Kidney epithelial cell (primary cell): ENCODE measurements around the gene CTNNA3. TPM values are rescaled to one million over a fixed set of nuclear protein-coding genes. Genes with fewer than 3 reads are reported as not detected.

Experiments used
- DNase-seq: peaks from one replicate; pipeline ENCODE4 v3.0.0-alpha.2; 2010; ENCODE audit warnings: low read depth
- H3K27me3 ChIP-seq: 2 replicates; pipeline ENCODE4 v1.6.0; 2011; ENCODE audit warnings: low read length; ENCODE audit not compliant: control insufficient read depth, insufficient read depth
- H3K36me3 ChIP-seq: 2 replicates; pipeline ENCODE4 v1.5.1; 2011; ENCODE audit warnings: low read length; ENCODE audit not compliant: control insufficient read depth, insufficient read depth
- H3K4me3 ChIP-seq: 2 replicates; pipeline ENCODE4 v1.5.1; 2011; ENCODE audit warnings: low read depth, mild to moderate bottlenecking, control low read depth, low read length
- CTCF ChIP-seq: IDR thresholded peaks from 2 replicates; pipeline ENCODE4 v1.5.1; 2011; ENCODE audit warnings: mild to moderate bottlenecking, moderate library complexity, low read length, control low read depth, inconsistent platforms; ENCODE audit not compliant: insufficient read depth, poor library complexity, severe bottlenecking
- total RNA-seq: library from RNA; depleted of rRNA; stranded (reverse); fragments of >200 nt; gene quantifications from 2 replicates; pipeline ENCODE4 v1.2.3, GENCODE V29; 2015

CTNNA3 gene
- total RNA-seq, 1 donor from 2014 or later, result 0.79 TPM

DNA sequence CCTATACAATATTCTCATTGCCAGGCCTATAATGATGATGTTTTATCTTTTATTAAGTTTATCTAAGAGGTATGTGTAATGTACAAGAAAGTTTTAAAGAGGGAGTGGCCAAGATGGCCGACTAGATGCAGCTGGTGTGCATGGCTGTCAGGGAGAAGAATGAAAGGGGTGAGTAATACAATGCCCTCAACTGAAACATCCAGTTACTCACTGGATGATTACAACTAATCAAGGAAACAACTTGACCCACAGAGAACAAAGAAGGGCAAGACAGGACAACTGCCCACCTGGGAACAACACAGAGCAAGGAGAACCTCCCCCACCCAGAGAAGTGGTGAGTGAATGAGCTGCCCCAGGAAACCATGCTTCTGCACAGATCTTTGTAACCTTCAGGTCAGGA, 1650.1 kb downstream of the CTNNA3 start:
- Histone ChIP-seq H3K4me3 (no peak overlapping the region), H3K27me3 (no peaks in the 10 kb centered on the region), H3K36me3 (no peaks in the 10 kb centered on the region)
- TF ChIP-seq CTCF, result no peak
- no peak for DNase-seq

GRCh38 chr10:66041771-66042170, 1654.2 kb downstream of the CTNNA3 start:
- H3K4me3 ChIP-seq, result no peak overlapping the region
- TF ChIP-seq CTCF, result no peak

GRCh38 chr10:66038623-66039022, 1657.4 kb downstream of the CTNNA3 start:
- H3K36me3 ChIP-seq, result no peaks in the 10 kb centered on the region
- H3K27me3 ChIP-seq, result no peaks in the 10 kb centered on the region
- no peak for DNase-seq
- no peak overlapping the region for H3K4me3 ChIP-seq
- TF ChIP-seq CTCF, result no peak

More at GRCh38 chr10:66041771-66042170, 1654.2 kb downstream of the CTNNA3 start:
- Histone ChIP-seq H3K27me3 (no peaks in the 10 kb centered on the region), H3K36me3 (no peaks in the 10 kb centered on the region)
- no peak for DNase-seq

DNA sequence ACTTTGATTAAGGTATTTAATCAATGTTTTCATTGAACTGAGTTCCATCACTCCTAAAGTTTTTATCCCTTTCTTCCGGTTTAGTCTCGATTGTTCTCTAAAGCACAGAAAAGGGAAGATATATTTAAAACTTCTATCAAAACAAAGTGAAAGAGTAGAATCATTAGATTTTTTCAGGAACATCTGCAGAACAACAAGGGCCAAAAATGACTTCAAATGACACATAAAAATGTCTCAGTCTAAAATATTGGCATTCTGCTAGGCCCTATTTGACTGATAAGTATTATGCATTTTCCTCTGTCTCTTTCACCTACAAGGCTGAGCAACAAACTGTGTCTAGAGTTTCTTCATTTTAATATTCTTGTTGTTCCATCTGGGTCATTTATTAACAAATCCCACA, 1669.7 kb downstream of the CTNNA3 start:
- H3K27me3 ChIP-seq, result no peaks in the 10 kb centered on the region
- no peak overlapping the region for H3K4me3 ChIP-seq
- no peak for DNase-seq
- no peaks in the 10 kb centered on the region for H3K36me3 ChIP-seq
- TF ChIP-seq CTCF, result no peak

- DNase-seq, result no peak
- Histone ChIP-seq H3K4me3 (no peak overlapping the region), H3K27me3 (no peaks in the 10 kb centered on the region), H3K36me3 (no peaks in the 10 kb centered on the region)
- no peak for TF ChIP-seq CTCF
These were observed 1670.8 kb downstream of the CTNNA3 start for GRCh38 chr10:66025186-66025585.

DNA sequence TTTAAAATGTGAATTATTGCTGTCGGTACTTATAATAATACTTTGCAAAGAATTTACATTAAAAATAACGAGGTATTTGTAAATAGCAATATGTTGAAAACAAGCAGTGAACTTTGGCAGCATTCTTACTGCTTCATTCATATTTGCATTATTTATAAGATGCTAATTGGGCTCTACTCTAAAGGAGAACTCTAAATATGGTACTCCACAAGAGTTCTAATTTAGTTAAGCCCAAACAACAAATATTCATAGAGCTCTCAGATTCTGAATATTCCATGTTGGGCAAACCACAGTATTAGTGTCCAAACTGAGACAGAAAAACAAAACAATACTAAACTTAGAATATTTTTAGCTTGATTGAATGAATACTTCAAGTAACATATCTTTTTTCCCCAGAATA, 1674.6 kb downstream of the CTNNA3 start:
- H3K4me3 ChIP-seq, result no peak overlapping the region
- no peaks in the 10 kb centered on the region for H3K36me3 ChIP-seq
- no peaks in the 10 kb centered on the region for H3K27me3 ChIP-seq
- DNase-seq, result no peak
- TF ChIP-seq CTCF, result no peak
